Measurements from ENCODE around the gene DISC1. TPM values are rescaled to one million over a fixed set of nuclear protein-coding genes. Genes with fewer than 3 reads are reported as not detected.

Gene DISC1
- total RNA-seq, 2 donors from 2014 or later: 8.0 to 9.4 TPM

DNA sequence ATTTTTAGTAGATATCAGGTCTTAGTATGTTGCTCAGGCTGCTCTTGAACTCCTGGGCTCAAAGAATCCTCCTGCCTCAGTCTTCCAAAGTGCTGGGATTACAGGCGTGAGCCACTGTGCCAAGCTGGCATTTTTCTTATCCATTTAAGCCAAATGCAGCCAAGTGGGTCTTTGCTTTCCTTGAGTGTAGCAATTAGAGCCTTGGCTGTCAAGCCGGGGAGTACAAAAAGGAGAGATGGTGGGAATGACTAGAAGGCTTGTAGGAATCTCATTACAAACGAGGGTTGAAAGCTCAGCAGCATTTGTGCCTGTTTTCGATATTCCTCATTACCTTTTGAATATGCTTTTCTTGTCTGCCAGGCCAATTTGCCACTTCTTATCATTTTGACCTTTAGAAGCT is 140.9 kb downstream of the DISC1 start:
- H3K9me3 ChIP-seq (ENCODE audit: control insufficient read depth, low read length): no peaks in the 10 kb centered on the region
- H3K4me3 Mint-ChIP-seq: no peak overlapping the region

DNA sequence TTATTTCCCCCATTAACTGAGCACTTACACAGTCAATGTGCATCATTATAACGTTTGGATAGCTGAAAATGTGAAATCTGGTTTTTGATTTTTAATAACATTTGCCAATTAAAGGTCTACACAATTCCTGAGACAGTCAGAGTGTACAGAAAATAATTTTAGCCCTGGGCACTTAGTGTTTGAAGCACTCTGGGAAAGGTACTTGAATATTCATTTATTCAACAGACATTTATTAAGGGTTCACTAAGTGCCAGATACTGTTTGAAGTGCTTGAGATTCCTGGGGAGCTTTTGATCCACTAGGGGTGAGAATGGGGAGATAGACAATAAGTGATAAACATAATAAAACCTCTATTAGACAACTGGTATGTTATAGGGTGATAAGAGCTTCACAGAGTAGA is 141.8 kb downstream of the DISC1 start:
- no peak overlapping the region for H3K4me3 ChIP-seq (ENCODE audit: low read length)
- H3K27ac ChIP-seq (ENCODE audit: low read depth, low read length): no peak overlapping the region
- no peak for DNase-seq
- H3K27me3 ChIP-seq (ENCODE audit: control insufficient read depth, insufficient read depth, low read length, poor library complexity, severe bottlenecking): no peaks in the 10 kb centered on the region
- Mint-ChIP-seq H3K9me3 (no peaks in the 10 kb centered on the region), H3K36me3 (ENCODE audit: low read depth) (peaks cover 4% of the 10 kb centered on the region), H3K27ac (no peak overlapping the region), H3K27me3 (ENCODE audit: insufficient read depth) (no peaks in the 10 kb centered on the region), H3K4me3 (no peak overlapping the region), H3K4me1 (peaks cover 7% of the 10 kb centered on the region)
- H3K9me3 ChIP-seq (ENCODE audit: control insufficient read depth, low read length): no peaks in the 10 kb centered on the region
- no peaks in the 10 kb centered on the region for H3K36me3 ChIP-seq (ENCODE audit: control insufficient read depth, insufficient read depth, low read length)
- H3K9ac ChIP-seq (ENCODE audit: extremely low read depth, low read length, poor library complexity, severe bottlenecking): no peak overlapping the region
- no peaks in the 10 kb centered on the region for H3K4me1 ChIP-seq (ENCODE audit: control insufficient read depth, insufficient read depth, low read length)
- TF ChIP-seq, protein P1, sequence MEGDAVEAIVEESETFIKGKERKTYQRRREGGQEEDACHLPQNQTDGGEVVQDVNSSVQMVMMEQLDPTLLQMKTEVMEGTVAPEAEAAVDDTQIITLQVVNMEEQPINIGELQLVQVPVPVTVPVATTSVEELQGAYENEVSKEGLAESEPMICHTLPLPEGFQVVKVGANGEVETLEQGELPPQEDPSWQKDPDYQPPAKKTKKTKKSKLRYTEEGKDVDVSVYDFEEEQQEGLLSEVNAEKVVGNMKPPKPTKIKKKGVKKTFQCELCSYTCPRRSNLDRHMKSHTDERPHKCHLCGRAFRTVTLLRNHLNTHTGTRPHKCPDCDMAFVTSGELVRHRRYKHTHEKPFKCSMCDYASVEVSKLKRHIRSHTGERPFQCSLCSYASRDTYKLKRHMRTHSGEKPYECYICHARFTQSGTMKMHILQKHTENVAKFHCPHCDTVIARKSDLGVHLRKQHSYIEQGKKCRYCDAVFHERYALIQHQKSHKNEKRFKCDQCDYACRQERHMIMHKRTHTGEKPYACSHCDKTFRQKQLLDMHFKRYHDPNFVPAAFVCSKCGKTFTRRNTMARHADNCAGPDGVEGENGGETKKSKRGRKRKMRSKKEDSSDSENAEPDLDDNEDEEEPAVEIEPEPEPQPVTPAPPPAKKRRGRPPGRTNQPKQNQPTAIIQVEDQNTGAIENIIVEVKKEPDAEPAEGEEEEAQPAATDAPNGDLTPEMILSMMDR (conservative IDR thresholded peaks at IDR 0.05): no peak
- WGBS, 2 experiments (ENCODE audit: insufficient coverage in 1 of 2, insufficient read length in 1 of 2): 80 to 100% methylated on average over 1 of the region's 1 CpG

More for the DNA sequence above, 140.9 kb downstream of the DISC1 start:
- Mint-ChIP-seq H3K27ac (no peak overlapping the region), H3K9me3 (no peaks in the 10 kb centered on the region), H3K27me3 (ENCODE audit: insufficient read depth) (no peaks in the 10 kb centered on the region), H3K4me1 (peaks cover 7% of the 10 kb centered on the region), H3K36me3 (ENCODE audit: low read depth) (peaks cover 1% of the 10 kb centered on the region)
- H3K4me3 ChIP-seq (ENCODE audit: low read length): no peak overlapping the region
- TF ChIP-seq, protein P1 (conservative IDR thresholded peaks at IDR 0.05): no peak
- DNase-seq: no peak
- no peaks in the 10 kb centered on the region for H3K4me1 ChIP-seq (ENCODE audit: control insufficient read depth, insufficient read depth, low read length)
- no peak overlapping the region for H3K27ac ChIP-seq (ENCODE audit: low read depth, low read length)
- H3K9ac ChIP-seq (ENCODE audit: extremely low read depth, low read length, poor library complexity, severe bottlenecking): no peak overlapping the region
- no peaks in the 10 kb centered on the region for H3K36me3 ChIP-seq (ENCODE audit: control insufficient read depth, insufficient read depth, low read length)
- 93 to 97% methylated on average over 4 of the region's 4 CpGs for WGBS, 2 experiments (ENCODE audit: insufficient coverage in 1 of 2, insufficient read length in 1 of 2)
- no peaks in the 10 kb centered on the region for H3K27me3 ChIP-seq (ENCODE audit: control insufficient read depth, insufficient read depth, low read length, poor library complexity, severe bottlenecking)

- Mint-ChIP-seq H3K27me3 (ENCODE audit: insufficient read depth) (no peaks in the 10 kb centered on the region), H3K4me1 (peaks cover 8% of the 10 kb centered on the region), H3K27ac (no peak overlapping the region), H3K9me3 (no peaks in the 10 kb centered on the region), H3K4me3 (no peak overlapping the region), H3K36me3 (ENCODE audit: low read depth) (peaks cover 10% of the 10 kb centered on the region)
- Histone ChIP-seq H3K9me3 (ENCODE audit: control insufficient read depth, low read length) (no peaks in the 10 kb centered on the region), H3K4me3 (ENCODE audit: low read length) (no peak overlapping the region), H3K4me1 (ENCODE audit: control insufficient read depth, insufficient read depth, low read length) (no peaks in the 10 kb centered on the region), H3K36me3 (ENCODE audit: control insufficient read depth, insufficient read depth, low read length) (no peaks in the 10 kb centered on the region), H3K27ac (ENCODE audit: low read depth, low read length) (no peak overlapping the region), H3K9ac (ENCODE audit: extremely low read depth, low read length, poor library complexity, severe bottlenecking) (no peak overlapping the region), H3K27me3 (ENCODE audit: control insufficient read depth, insufficient read depth, low read length, poor library complexity, severe bottlenecking) (no peaks in the 10 kb centered on the region)
- no peak for DNase-seq
- TF ChIP-seq, protein P1 (conservative IDR thresholded peaks at IDR 0.05): no peak
- WGBS, 2 experiments (ENCODE audit: insufficient coverage in 1 of 2, insufficient read length in 1 of 2): 90 to 91% methylated on average over 6 to 8 of the region's 8 CpGs
These were observed 144.1 kb downstream of the DISC1 start for GRCh38 chr1:231770506-231771175.
